GM19438 (cell line): Measurements from ENCODE around the gene ZNF319.

Experiments used
- ATAC-seq: cut with Tn5 transposase; IDR thresholded peaks from one replicate; pipeline ENCODE4 v1.9.1; 2021; ENCODE audit warnings: low read depth; ENCODE audit not compliant: unreplicated experiment

The ZNF319 gene

GRCh38 chr16:57957673-57958392 is 42.6 kb downstream of the ZNF319 start:
- no peak for ATAC-seq

DNA sequence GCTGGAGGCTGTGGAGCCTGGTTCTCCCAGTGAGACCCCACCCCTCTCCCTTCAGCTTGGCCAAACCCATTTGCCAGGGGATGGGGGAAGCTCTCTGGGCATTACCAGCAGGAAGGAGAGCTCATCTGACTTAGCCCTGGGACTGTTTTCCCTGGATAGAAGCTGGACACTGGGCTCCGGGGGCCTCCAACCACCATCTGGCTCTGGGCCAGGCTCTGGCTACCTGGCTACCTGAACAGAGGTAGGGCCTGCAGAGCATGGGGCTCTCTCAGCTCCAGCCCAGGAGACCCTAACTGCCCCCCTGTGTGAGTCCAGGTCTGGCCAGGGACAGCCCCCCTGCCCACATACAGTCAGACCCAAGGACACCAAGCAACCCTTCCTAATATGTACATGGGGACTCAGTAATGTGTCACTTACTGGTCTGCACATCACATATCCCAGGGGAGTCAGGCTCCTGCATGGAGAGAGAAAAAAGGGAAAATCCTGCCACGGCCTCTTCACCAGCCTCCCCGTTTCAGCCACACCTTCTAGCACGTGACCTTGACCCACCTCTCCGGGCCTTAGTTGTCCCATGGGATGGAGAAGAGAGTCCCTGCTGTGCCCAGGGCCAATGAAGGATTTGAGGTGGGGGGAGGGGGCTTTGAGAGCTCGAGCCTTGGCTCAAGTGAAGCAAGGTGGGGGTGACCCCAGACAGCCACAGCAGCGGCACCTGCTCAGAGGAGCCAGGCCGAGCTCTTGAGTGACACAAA is 43.4 kb downstream of the ZNF319 start:
- no peak for ATAC-seq

GRCh38 chr16:57956270-57956808 is 44.1 kb downstream of the ZNF319 start:
- no peak for ATAC-seq

GRCh38 chr16:57955572-57956188 is 44.8 kb downstream of the ZNF319 start:
- no peak for ATAC-seq

DNA sequence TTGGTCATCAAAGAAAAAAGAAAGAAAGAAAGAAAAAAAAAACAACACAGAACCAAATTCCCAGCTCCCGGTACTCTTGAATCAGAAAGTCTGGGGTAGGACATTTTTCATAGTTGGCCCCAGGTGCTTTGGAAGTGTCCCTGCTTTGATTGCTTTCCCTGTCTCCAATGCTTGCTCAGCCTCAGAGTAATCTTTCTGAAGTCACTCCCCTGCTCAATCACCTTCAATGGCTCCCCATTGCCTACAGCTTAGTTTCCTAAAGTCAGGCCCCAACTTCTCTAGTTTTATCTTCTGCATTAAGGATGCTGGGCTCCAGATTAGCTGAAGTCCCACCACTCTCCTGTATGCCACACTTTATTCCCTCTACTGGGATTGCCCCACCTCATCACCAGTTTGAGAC is 46.6 kb downstream of the ZNF319 start:
- no peak for ATAC-seq

DNA sequence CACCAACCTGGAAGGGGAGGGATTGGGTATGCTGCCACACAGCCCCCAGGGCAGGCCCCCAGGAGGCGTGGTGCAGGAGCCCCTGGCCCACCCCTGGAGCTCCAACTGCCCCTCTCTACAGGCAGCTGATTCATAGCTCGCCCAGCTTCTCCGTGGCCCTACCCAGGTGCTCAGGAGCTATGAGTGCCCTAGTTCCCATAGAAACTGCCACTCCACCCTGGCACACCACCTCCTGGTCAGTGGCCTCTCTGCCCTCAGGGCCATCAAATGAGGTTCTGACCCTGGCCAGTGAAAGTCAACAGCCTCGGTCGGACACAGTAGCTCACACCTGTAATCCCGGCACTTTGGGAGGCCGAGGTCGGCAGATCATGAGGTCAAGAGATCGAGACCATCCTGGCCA is 47.6 kb downstream of the ZNF319 start:
- ATAC-seq: no peak

DNA sequence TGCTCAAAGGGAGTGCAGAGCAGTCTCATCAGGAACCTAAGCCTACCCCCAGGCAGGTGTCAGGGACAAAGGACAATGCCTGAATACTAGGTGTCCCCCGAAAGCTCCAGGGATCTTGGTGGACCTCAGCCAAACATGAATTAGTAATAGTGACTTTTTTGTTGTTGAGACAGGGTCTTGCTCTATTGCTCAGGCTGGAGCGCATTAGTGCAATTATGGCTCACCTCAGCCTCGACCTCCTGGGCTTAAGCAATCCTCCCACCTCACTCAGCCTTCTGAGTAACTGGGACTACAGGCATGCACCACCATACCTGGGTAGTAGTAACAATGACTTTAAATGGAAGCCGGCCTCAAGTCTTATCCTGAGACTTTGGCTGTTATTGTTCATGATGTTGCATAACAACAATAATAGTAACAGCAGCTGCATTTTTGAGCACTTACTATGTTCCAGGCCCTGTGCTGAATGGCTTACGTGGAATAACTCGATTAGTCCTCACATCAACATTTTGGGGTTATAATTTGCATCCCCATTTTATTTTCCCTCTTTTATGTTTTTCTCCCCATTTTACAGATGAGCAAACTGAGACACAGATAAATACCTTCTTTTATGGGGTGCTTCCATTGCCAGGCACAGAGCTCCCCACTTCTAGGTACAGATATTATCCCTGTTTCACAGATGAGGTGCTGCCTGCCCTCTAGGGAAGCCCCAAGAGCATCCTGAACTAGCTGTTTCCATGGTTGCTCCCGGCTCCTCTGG is 49.1 kb downstream of the ZNF319 start:
- ATAC-seq: no peak

GRCh38 chr16:57950382-57950781 is 50.1 kb downstream of the ZNF319 start:
- no peak for ATAC-seq

GRCh38 chr16:57949595-57950238 is 50.8 kb downstream of the ZNF319 start:
- no peak for ATAC-seq

GRCh38 chr16:57949013-57949412 is 51.5 kb downstream of the ZNF319 start:
- ATAC-seq: no peak

DNA sequence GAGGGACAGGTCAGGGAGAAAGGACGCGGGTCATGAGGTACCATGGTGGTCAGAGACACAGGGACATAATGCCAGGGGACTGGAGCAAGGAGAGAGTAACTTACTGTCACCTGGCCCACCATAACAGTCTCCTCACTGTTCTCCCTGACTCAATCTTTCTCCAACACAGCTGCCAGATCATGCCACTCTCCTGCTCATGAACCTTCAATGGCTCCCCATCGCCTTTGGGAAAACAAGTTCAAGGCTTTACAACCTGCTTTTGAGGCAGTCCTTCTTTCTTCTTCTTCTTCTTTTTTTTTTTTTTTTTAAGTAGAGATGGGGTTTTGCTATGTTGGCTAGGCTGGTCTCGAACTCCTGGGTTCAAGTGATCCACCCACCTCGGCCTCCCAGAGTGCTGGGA is 52.4 kb downstream of the ZNF319 start:
- ATAC-seq: no peak

GRCh38 chr16:57947261-57947660 is 53.2 kb downstream of the ZNF319 start:
- ATAC-seq: no peak

- no peak for ATAC-seq
These were observed 54.2 kb downstream of the ZNF319 start for GRCh38 chr16:57946181-57946801.

GRCh38 chr16:57945740-57946138 is 54.7 kb downstream of the ZNF319 start:
- no peak for ATAC-seq

- ATAC-seq: no peak
These were observed 55.3 kb downstream of the ZNF319 start for GRCh38 chr16:57944970-57945739.
